Gastroesophageal sphincter (tissue), 3 donors: Measurements from ENCODE around the gene SIPA1L3.

Experiments
- EP300 ChIP-seq: sonication (generic); formaldehyde crosslinking; IDR thresholded peaks from one replicate; pipeline ENCODE4 v1.6.1; 2017; ENCODE audit warnings: antibody characterized with exemption, mild to moderate bottlenecking
- POLR2A ChIP-seq, 2 donors: fragments of 450-650 bp; IDR thresholded peaks; one replicate each; pipeline ENCODE4 v1.6.1; 2017; ENCODE audit warnings: antibody characterized with exemption in 2 of 2, mild to moderate bottlenecking in 2 of 2, moderate library complexity in 1 of 2
- TF ChIP-seq, protein P1 (sequence below), 4 experiments: fragments of 200-600 bp in 2 of 4; fragments of 450-650 bp in 2 of 4; sonication (generic) in 1 of 4; IDR thresholded peaks; one replicate each; pipeline ENCODE4 v1.5.1; 2017 to 2019; ENCODE audit warnings: antibody characterized with exemption in 4 of 4, mild to moderate bottlenecking in 2 of 4, moderate library complexity in 2 of 4

GRCh38 chr19:38201731-38202130, 294.7 kb downstream of the SIPA1L3 start:
- TF ChIP-seq, protein P1, sequence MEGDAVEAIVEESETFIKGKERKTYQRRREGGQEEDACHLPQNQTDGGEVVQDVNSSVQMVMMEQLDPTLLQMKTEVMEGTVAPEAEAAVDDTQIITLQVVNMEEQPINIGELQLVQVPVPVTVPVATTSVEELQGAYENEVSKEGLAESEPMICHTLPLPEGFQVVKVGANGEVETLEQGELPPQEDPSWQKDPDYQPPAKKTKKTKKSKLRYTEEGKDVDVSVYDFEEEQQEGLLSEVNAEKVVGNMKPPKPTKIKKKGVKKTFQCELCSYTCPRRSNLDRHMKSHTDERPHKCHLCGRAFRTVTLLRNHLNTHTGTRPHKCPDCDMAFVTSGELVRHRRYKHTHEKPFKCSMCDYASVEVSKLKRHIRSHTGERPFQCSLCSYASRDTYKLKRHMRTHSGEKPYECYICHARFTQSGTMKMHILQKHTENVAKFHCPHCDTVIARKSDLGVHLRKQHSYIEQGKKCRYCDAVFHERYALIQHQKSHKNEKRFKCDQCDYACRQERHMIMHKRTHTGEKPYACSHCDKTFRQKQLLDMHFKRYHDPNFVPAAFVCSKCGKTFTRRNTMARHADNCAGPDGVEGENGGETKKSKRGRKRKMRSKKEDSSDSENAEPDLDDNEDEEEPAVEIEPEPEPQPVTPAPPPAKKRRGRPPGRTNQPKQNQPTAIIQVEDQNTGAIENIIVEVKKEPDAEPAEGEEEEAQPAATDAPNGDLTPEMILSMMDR (IDR thresholded peaks at IDR 0.05) = no peak
- no peak for TF ChIP-seq POLR2A (IDR thresholded peaks at IDR 0.05)
- no peak for TF ChIP-seq EP300
